HEK293 (cell line): ENCODE measurements around the gene LDLR.

Experiments used
- CTCF ChIA-PET: fragments of 350-600 bp; formaldehyde crosslinking; extraction: SDS; loops from one replicate; lab custom pipeline; 2021; ENCODE audit warnings: antibody characterized with exemption; lab: Yijun Ruan, JAX
- POLR2A ChIA-PET: fragments of 300-600 bp; formaldehyde crosslinking; extraction: SDS; loops from one replicate; lab custom pipeline; 2020; ENCODE audit warnings: antibody characterized with exemption, inconsistent platforms; lab: Yijun Ruan, JAX
- H3K27ac ChIP-seq: fragments of 200-500 bp; sonication (Bioruptor generic); 2 replicates; pipeline ENCODE4 v1.5.1; 2014; ENCODE audit warnings: low read depth, low read length, control low read depth, inconsistent platforms; ENCODE audit errors: extremely low read depth
- H3K36me3 ChIP-seq, 2 experiments: fragments of 200-500 bp in 1 of 2; sonication (Bioruptor generic) in 1 of 2; 1 replicate in 1 of 2; 2 replicates in 1 of 2; pipeline ENCODE4 v1.5.1; 2014 to 2017; ENCODE audit warnings: inconsistent platforms in 2 of 2, low read length in 2 of 2; ENCODE audit not compliant: control insufficient read depth in 2 of 2, insufficient read depth in 1 of 2
- H3K4me1 ChIP-seq: fragments of 200-500 bp; sonication (Bioruptor generic); 2 replicates; pipeline ENCODE4 v1.5.1; 2014; ENCODE audit warnings: mild to moderate bottlenecking, low read length, inconsistent platforms; ENCODE audit not compliant: control insufficient read depth, insufficient read depth
- H3K4me3 ChIP-seq: 2 replicates; pipeline ENCODE4 v1.5.1; 2011; ENCODE audit warnings: low read depth, mild to moderate bottlenecking, control low read depth, low read length, moderate library complexity
- H3K9me3 ChIP-seq: fragments of 200-500 bp; sonication (Bioruptor generic); 2 replicates; pipeline ENCODE4 v1.5.1; 2014; ENCODE audit warnings: low read depth, low read length, inconsistent platforms; ENCODE audit not compliant: control insufficient read depth, insufficient read depth
- CTCF ChIP-seq: fragments of 450-650 bp; formaldehyde crosslinking; IDR thresholded peaks from 2 replicates; pipeline ENCODE4 v1.5.1; 2016; ENCODE audit warnings: missing biosample characterization, missing genetic modification characterization
- GLI4 ChIP-seq: fragments of 450-650 bp; formaldehyde crosslinking; IDR thresholded peaks from 2 replicates; pipeline ENCODE4 v1.5.1; 2016; ENCODE audit warnings: missing biosample characterization, missing genetic modification characterization
- KLF10 ChIP-seq: fragments of 450-650 bp; IDR thresholded peaks from 2 replicates; pipeline ENCODE4 v1.5.1; 2018; ENCODE audit warnings: missing biosample characterization, mild to moderate bottlenecking, missing genetic modification characterization
- KLF8 ChIP-seq: fragments of 450-650 bp; formaldehyde crosslinking; IDR thresholded peaks from 2 replicates; pipeline ENCODE4 v1.5.1; 2016; ENCODE audit warnings: missing biosample characterization, missing genetic modification characterization
- SP3 ChIP-seq: fragments of 450-650 bp; formaldehyde crosslinking; IDR thresholded peaks from 2 replicates; pipeline ENCODE4 v1.5.1; 2016; ENCODE audit warnings: missing biosample characterization, missing genetic modification characterization
- TRIM28 ChIP-seq: IDR thresholded peaks from 2 replicates; pipeline ENCODE4 v1.6.1; 2011; ENCODE audit warnings: low read length, control low read depth, borderline replicate concordance
- ZBTB49 ChIP-seq: fragments of 450-650 bp; formaldehyde crosslinking; IDR thresholded peaks from 2 replicates; pipeline ENCODE4 v1.5.1; 2016; ENCODE audit warnings: missing biosample characterization, missing genetic modification characterization, low read depth
- ZBTB7A ChIP-seq: fragments of 450-650 bp; formaldehyde crosslinking; IDR thresholded peaks from 2 replicates; pipeline ENCODE4 v1.5.1; 2016; ENCODE audit warnings: low read depth, missing biosample characterization, missing genetic modification characterization
- ZFP41 ChIP-seq: fragments of 450-650 bp; formaldehyde crosslinking; IDR thresholded peaks from 2 replicates; pipeline ENCODE4 v1.5.1; 2016; ENCODE audit warnings: missing biosample characterization, missing genetic modification characterization, borderline replicate concordance
- ZNF214 ChIP-seq: fragments of 450-650 bp; formaldehyde crosslinking; IDR thresholded peaks from 2 replicates; pipeline ENCODE4 v1.5.1; 2017; ENCODE audit warnings: missing biosample characterization, mild to moderate bottlenecking, missing genetic modification characterization, borderline replicate concordance
- ZNF335 ChIP-seq: fragments of 450-650 bp; formaldehyde crosslinking; conservative IDR thresholded peaks from 2 replicates; pipeline ENCODE4 v1.5.1; 2016; ENCODE audit warnings: missing biosample characterization, missing genetic modification characterization
- ZNF394 ChIP-seq: fragments of 450-650 bp; formaldehyde crosslinking; IDR thresholded peaks from 2 replicates; pipeline ENCODE4 v1.5.1; 2016; ENCODE audit warnings: missing biosample characterization, missing genetic modification characterization, mild to moderate bottlenecking, moderate library complexity, borderline replicate concordance
- ZNF433 ChIP-seq: fragments of 450-650 bp; formaldehyde crosslinking; IDR thresholded peaks from 2 replicates; pipeline ENCODE4 v1.5.1; 2016; ENCODE audit warnings: missing biosample characterization, missing genetic modification characterization, low read depth
- ZNF48 ChIP-seq: fragments of 450-650 bp; formaldehyde crosslinking; IDR thresholded peaks from 2 replicates; pipeline ENCODE4 v1.5.1; 2016; ENCODE audit warnings: missing biosample characterization, missing genetic modification characterization
- ZNF571 ChIP-seq: fragments of 450-650 bp; formaldehyde crosslinking; IDR thresholded peaks from 2 replicates; pipeline ENCODE4 v1.5.0; 2017; ENCODE audit warnings: missing biosample characterization, missing genetic modification characterization
- ZNF626 ChIP-seq: fragments of 450-650 bp; sonication (Bioruptor Pico); formaldehyde crosslinking; IDR thresholded peaks from 2 replicates; pipeline ENCODE4 v1.5.1; 2018; ENCODE audit warnings: missing biosample characterization, missing genetic modification characterization, inconsistent platforms
- ZNF76 ChIP-seq: fragments of 450-650 bp; formaldehyde crosslinking; IDR thresholded peaks from 2 replicates; pipeline ENCODE4; 2016; ENCODE audit warnings: low read depth, missing biosample characterization, missing genetic modification characterization, borderline replicate concordance
- ZSCAN30 ChIP-seq: fragments of 450-650 bp; IDR thresholded peaks from 2 replicates; pipeline ENCODE4 v1.5.1; 2018; ENCODE audit warnings: missing biosample characterization, mild to moderate bottlenecking, missing genetic modification characterization, moderate library complexity
- ZSCAN4 ChIP-seq: fragments of 450-650 bp; formaldehyde crosslinking; IDR thresholded peaks from 2 replicates; pipeline ENCODE4 v1.5.1; 2017; ENCODE audit warnings: missing biosample characterization, missing genetic modification characterization
- TF ChIP-seq, protein P1 (sequence below): fragments of 450-650 bp; formaldehyde crosslinking; IDR thresholded peaks from 2 replicates; pipeline ENCODE4 v1.5.1; 2016; ENCODE audit warnings: missing biosample characterization, missing genetic modification characterization
- TF ChIP-seq, protein P2 (sequence below): fragments of 450-650 bp; formaldehyde crosslinking; IDR thresholded peaks from 2 replicates; pipeline ENCODE4 v1.5.1; 2017; ENCODE audit warnings: missing biosample characterization, missing genetic modification characterization
- TF ChIP-seq, protein P3 (sequence below): fragments of 450-650 bp; formaldehyde crosslinking; IDR thresholded peaks from 2 replicates; pipeline ENCODE4 v1.5.1; 2016; ENCODE audit warnings: missing biosample characterization, missing genetic modification characterization, borderline replicate concordance
- TF ChIP-seq, protein P4 (sequence below): fragments of 450-650 bp; IDR thresholded peaks from 2 replicates; pipeline ENCODE4 v1.5.1; 2018; ENCODE audit warnings: missing biosample characterization, missing genetic modification characterization

LDLR gene

DNA sequence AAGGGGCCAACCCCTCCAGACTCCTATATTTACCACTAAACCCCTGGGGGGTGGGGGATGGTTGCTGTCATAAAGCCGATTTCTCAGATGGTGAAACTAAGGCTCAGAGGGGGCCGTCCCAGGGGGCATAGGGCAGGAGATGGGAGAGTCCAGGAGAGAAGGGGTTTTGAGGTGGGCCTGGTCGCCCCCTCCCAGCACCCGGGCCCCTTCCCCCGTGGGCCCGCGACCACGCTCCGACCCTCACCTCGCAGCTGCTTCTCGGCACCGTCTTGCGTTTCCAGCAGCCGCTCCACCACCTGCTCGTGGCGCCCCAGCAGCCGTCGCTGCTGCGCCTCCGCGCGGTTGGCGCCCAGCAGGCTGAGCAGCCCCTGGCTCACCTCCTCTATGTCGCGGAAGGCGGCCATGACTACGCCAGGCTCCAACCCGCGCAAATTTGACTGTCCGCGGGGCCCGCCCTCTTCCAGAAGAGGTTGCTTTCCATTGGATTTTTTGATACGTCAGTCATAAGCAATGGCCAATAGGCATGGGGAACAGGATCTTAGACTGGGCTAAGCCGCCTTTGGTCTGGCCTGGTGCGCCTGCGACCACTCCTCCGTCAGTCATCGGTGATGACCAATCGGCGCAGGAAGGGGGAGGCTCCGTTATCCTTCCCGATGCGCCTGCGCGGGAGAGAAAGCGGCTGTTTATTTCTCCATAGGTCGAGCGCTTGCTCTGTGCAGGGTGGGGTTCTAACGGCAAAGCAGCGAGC is 66.3 kb downstream of the LDLR start, which contains the start of gene SPC24:
SPC24 (minus strand) TSS at position 410 of the 748 bp plus-strand sequence; CDS start at position 404, 6 bp downstream.
- no peaks in the 10 kb centered on the region for H3K9me3 ChIP-seq
- CTCF ChIA-PET = interaction anchor here (0.6 to 2.2 kb wide), 3 partner anchors 9 to 219 kb away, joined by 3 to 9 read pairs (median 8); no protein-coding TSS in a partner anchor
- H3K4me1 ChIP-seq = no peaks in the 10 kb centered on the region; the same call in 1 of the 2 replicates
- H3K4me3 ChIP-seq = peak within 1 kb of the TSS; percentile 66
- POLR2A ChIA-PET = interaction anchor here (0.9 to 5.9 kb wide), 5 partner anchors 8 to 42 kb away, joined by 4 to 37 read pairs (median 10); partner anchors contain the start of gene KANK2
- peak within 1 kb of the TSS; percentile 80 for H3K27ac ChIP-seq
- H3K36me3 ChIP-seq = peaks cover 0 to 18% of the 10 kb centered on the region in 2 experiments; a peak in 2 of 3 replicates
- TF ChIP-seq KLF8 (tag by site-specific recombination) = 0 out of 2 replicates have a peak, but pooled peaks have one; percentile 36
- peak; percentile 91 for TF ChIP-seq CTCF (tag by site-specific recombination)
- 0 out of 2 replicates have a peak, but pooled peaks have one; percentile 31 for TF ChIP-seq ZSCAN30
- TF ChIP-seq GLI4 = no peak
- no peak for TF ChIP-seq ZSCAN4
- TF ChIP-seq, protein P1, sequence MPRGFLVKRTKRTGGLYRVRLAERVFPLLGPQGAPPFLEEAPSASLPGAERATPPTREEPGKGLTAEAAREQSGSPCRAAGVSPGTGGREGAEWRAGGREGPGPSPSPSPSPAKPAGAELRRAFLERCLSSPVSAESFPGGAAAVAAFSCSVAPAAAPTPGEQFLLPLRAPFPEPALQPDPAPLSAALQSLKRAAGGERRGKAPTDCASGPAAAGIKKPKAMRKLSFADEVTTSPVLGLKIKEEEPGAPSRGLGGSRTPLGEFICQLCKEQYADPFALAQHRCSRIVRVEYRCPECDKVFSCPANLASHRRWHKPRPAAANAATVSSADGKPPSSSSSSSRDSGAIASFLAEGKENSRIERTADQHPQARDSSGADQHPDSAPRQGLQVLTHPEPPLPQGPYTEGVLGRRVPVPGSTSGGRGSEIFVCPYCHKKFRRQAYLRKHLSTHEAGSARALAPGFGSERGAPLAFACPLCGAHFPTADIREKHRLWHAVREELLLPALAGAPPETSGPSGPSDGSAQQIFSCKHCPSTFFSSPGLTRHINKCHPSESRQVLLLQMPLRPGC = peak; percentile 76; the same call in 1 of the 2 replicates
- TF ChIP-seq ZBTB7A = peak; percentile 91; the same call in 1 of the 2 replicates
- no peak for TF ChIP-seq ZNF48 (tag by site-specific recombination)
- peak; percentile 81 for TF ChIP-seq SP3 (tag by site-specific recombination)
- TF ChIP-seq ZNF626 (tag by site-specific recombination) = no peak
- TF ChIP-seq, protein P2, sequence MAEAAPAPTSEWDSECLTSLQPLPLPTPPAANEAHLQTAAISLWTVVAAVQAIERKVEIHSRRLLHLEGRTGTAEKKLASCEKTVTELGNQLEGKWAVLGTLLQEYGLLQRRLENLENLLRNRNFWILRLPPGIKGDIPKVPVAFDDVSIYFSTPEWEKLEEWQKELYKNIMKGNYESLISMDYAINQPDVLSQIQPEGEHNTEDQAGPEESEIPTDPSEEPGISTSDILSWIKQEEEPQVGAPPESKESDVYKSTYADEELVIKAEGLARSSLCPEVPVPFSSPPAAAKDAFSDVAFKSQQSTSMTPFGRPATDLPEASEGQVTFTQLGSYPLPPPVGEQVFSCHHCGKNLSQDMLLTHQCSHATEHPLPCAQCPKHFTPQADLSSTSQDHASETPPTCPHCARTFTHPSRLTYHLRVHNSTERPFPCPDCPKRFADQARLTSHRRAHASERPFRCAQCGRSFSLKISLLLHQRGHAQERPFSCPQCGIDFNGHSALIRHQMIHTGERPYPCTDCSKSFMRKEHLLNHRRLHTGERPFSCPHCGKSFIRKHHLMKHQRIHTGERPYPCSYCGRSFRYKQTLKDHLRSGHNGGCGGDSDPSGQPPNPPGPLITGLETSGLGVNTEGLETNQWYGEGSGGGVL = no peak
- TF ChIP-seq, protein P3, sequence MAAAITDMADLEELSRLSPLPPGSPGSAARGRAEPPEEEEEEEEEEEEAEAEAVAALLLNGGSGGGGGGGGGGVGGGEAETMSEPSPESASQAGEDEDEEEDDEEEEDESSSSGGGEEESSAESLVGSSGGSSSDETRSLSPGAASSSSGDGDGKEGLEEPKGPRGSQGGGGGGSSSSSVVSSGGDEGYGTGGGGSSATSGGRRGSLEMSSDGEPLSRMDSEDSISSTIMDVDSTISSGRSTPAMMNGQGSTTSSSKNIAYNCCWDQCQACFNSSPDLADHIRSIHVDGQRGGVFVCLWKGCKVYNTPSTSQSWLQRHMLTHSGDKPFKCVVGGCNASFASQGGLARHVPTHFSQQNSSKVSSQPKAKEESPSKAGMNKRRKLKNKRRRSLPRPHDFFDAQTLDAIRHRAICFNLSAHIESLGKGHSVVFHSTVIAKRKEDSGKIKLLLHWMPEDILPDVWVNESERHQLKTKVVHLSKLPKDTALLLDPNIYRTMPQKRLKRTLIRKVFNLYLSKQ (tag by site-specific recombination) = no peak
- no peak; the same call in 1 of the 2 replicates for TF ChIP-seq ZNF394 (tag by site-specific recombination)
- TF ChIP-seq, protein P4, sequence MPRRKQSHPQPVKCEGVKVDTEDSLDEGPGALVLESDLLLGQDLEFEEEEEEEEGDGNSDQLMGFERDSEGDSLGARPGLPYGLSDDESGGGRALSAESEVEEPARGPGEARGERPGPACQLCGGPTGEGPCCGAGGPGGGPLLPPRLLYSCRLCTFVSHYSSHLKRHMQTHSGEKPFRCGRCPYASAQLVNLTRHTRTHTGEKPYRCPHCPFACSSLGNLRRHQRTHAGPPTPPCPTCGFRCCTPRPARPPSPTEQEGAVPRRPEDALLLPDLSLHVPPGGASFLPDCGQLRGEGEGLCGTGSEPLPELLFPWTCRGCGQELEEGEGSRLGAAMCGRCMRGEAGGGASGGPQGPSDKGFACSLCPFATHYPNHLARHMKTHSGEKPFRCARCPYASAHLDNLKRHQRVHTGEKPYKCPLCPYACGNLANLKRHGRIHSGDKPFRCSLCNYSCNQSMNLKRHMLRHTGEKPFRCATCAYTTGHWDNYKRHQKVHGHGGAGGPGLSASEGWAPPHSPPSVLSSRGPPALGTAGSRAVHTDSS (tag by site-specific recombination) = no peak
- no peak for TF ChIP-seq ZNF433 (tag by site-specific recombination)
- TF ChIP-seq TRIM28 = peak; percentile 78; the same call in 1 of the 2 replicates
- no peak for TF ChIP-seq ZFP41
- peak; percentile 73; the same call in 1 of the 2 replicates for TF ChIP-seq ZNF76 (tag by site-specific recombination)
- no peak for TF ChIP-seq ZNF214 (tag by site-specific recombination)
- TF ChIP-seq KLF10 = 0 out of 2 replicates have a peak, but pooled peaks have one; percentile 41
- peak; percentile 81 for TF ChIP-seq ZNF335
- TF ChIP-seq ZNF571 (tag by site-specific recombination) = no peak
- no peak for TF ChIP-seq ZBTB49 (tag by site-specific recombination)
